Epidermal melanocyte (primary cell): ENCODE data around the gene SALL3.
"Not testable (repeated sequence)": the region's sequence is repeated elsewhere in the genome, so short reads cannot be mapped to it uniquely, and the experiment has no call there.

ENCODE experiments used
- DNase-seq: peaks from one replicate; pipeline ENCODE4 v3.0.0; 2011; ENCODE audit warnings: low spot score; ENCODE audit not compliant: insufficient read length

SALL3 gene

DNA sequence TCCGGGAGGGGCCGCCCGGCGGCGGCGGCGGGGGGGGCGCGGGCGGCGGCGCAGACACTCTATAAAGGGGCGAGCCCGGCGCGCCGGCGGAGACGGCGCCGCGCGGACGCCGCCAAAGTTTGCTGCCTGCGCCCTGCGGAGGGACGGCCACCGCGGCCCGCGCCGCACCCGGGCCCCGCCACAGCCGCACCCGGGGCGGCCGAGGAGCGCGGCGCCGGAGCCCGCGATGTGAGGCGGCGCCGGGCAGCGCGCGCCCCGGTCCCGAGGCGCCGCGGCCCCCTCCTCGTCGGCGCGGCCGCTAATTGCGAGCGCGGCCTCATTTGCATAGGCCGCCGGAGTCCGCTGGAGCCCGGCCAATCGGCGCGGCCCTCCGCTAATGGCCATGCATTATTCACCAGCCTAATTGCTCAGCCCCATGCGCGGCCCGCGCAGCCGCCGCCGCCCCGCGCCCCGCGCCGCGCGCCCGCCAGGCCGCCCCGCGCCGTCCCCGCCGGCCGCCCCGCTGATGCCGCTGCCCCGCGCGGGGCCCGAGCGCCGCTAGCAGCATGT, at the start of gene SALL3:
TSS of gene SALL3 (plus strand) at position 89 of the 549 bp plus-strand sequence. CDS start at position 546, 457 bp downstream.
- DNase-seq, result no peak

- no peak for DNase-seq
Observed at GRCh38 chr18:78932281-78932680, 47.3 kb upstream of the SALL3 start.

- no peak for DNase-seq
Observed at GRCh38 chr18:78934003-78934402, 45.6 kb upstream of the SALL3 start.

GRCh38 chr18:78934551-78935225, 44.9 kb upstream of the SALL3 start:
- DNase-seq, result no peak

GRCh38 chr18:78935406-78935805, 44.2 kb upstream of the SALL3 start:
- DNase-seq, result no peak

GRCh38 chr18:78936251-78937005, 43.2 kb upstream of the SALL3 start:
- DNase-seq, result no peak

- DNase-seq, result no peak
Observed at GRCh38 chr18:78937166-78937565, 42.5 kb upstream of the SALL3 start.

GRCh38 chr18:78939105-78939504, 40.5 kb upstream of the SALL3 start:
- DNase-seq, result no peak

DNA sequence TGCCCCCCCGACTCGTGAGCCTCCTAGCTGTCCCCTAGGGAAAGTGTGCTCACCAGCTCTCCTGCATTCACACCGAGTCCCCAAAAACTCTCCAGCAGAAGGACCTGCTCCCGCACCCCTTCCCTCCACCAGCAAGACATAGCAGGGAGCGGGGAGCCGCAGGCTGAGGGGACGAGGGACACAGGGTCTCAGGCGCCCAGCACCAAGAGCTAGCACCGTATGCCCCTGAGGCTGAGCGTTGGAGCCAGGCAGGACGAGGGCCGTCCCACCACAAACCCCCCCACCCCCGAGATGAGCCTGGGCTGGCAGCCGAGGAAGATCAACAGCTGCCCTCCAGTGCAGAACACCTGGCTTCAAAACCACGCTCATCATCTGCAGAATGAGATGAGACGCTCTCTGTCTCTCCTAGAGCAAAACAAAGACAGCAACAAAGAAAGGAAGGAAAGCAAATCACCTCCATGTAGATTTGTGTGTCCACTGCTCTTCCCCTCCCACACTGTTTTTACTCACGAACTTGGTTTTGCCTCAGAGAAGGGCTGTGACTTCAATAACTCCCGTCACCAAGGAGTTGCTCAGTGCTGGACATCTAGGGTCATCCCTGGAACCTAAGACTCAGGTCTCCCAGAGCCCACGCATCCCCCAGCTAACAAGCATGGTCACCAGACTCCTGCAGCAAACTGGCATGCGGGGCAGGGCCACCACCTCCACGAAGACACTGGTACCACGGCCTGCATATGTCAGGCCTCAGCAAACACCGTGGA, 39.7 kb upstream of the SALL3 start:
- DNase-seq, result no peak

DNA sequence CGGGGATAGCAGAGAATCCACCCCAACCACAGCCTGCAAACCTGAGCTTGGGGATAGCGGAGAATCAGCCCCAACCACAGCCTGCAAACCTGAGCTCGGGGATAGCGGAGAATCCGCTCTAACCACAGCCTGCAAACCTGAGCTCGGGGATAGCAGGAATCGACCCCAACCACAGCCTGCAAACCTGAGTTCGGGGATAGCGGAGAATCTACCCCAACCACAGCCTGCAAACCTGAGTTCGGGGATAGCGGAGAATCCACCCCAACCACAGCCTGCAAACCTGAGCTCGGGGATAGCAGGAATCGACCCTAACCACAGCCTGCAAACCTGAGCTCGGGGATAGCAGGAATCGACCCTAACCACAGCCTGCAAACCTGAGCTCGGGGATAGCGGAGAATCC, 37.4 kb upstream of the SALL3 start:
- DNase-seq, result not testable (repeated sequence)

- no peak for DNase-seq
Observed at GRCh38 chr18:78945628-78946027, 34.0 kb upstream of the SALL3 start.

DNA sequence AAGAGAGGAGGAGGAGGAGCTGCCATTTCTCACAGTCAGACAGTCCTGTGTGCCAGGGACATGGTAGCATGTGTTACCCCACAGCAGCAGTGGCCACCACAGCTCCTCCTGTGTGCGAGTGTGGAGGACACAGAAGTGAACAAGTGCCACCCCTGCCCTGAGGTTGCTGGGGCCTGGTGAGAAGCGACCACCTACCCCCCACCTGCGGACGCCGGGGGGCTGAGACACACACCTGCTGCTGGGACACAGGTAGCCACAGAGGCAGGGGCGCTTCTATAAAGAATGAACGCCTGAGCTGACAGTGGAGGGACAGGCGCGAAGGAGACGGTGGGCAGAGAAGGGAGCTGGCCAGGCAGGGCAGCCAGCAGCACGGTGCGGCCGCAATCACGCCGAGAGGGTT, 32.3 kb upstream of the SALL3 start:
- no peak for DNase-seq

DNA sequence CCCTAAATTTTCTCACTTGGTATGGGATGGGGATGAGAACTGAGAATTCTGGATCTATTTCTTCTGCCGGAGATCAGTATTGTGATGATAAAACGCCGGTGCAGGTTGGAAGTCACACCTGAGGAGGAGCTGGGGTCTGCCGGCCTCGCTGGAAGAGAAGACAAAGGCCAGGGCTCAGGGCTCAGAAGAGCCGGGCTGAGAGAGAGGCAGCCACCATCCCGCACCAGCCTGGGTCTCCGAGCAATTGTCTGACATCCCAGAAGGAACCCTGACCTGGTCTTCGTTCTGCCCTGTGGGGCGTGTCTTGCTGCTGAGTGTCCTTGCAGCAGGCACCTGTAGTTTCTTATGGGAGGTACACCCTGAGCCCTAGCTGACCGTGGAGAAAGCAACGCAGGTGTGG, 31.4 kb upstream of the SALL3 start:
- no peak for DNase-seq

- DNase-seq, result no peak
Observed at GRCh38 chr18:78948707-78949106, 30.9 kb upstream of the SALL3 start.

DNA sequence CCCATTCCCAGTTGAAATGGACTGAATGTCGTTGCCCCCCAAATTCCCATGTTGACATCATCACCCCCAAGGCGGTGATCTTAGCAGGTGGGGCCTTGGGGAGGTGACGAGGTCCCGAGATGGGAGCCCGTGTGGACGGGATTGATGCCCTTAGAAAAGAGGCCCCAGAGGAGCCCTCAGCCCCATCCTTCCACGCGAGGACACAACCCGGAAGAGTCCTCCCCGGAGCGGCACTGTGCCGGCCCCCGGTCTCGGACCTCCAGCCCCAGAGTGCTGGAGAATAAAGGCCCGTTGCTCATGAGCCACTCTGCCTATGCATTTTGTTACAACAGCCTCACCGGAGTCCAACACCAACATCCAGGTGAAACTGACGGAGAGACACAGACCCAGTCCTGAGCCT, 30.4 kb upstream of the SALL3 start:
- DNase-seq, result no peak

DNA sequence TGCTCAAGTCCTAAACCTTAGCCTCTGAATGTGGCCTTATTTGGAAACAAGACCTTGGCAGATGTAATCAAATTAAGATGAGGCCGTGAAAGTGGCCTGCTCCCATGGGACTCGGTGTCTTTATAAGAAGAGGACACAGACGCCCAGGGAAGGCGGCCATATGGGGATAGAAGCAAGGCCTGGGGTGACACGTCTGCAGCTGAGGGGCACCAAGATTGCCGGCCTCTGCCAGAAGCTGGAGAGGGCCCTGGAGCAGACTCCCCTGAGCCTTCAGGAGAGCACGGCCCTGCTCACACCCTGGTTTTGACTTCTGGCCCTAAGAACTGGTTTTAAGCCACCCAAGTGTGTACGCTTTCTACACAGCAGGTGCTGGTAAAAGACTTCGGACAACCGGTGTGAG, 29.2 kb upstream of the SALL3 start:
- no peak for DNase-seq

DNA sequence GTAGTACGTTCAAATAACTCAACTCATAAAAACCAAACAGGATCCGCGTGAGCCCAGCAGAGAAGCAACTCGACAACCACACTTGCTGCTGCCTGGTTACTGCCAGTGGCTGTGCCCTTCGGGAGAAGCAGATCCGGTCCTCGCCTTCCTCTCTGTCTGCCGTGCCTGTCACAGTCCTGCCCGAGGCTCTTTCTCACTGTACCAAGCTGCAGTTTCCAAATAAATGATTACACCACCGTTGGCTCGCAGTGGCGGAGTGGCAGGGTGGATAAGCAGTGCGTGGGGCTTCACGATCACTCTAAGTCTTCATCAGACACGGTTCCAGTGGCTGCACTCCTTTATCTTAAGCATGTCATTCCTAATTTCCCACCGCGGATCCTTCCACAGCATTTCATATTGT, 26.1 kb upstream of the SALL3 start:
- DNase-seq, result no peak

DNA sequence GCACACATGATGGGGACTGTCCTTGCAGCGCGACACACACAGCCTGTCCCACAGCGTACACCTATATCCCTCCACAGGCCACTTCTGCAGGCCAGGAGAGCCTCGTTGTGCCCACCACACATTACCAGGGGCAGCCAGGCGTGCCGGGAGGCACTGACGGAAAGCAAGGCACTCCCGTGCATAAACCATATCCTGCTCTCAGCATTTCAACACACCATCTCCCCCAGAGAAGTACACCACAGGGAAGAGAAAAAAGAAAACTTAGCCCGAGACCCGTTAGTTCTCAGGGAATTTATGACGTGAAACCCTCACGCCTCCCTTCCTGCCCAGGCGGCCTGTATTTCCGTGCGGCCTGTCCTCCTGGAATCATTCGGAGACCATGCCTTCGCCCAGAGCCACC, 24.6 kb upstream of the SALL3 start:
- no peak for DNase-seq

- DNase-seq, result no peak
Observed at GRCh38 chr18:78957140-78957539, 22.5 kb upstream of the SALL3 start.

DNA sequence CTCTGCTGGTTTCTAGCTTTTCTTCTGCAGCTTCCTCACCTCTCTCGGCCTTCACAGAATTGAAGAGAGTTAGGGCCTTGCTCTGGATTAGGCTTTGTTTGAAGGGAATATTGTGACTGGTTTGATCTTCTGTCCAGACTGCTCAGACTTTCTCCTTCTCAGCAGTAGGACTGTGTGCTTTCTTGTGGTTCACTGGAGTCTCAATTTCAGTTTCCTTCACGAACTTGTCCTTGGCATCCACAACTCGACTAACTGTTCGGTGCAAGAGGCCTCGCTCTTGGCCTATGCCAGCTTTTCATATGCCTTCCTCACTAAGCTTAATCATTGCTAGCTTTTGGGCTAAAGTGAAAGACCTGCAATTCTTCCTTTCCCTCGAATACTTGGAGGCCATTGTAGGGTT, 18.9 kb upstream of the SALL3 start:
- no peak for DNase-seq

DNA sequence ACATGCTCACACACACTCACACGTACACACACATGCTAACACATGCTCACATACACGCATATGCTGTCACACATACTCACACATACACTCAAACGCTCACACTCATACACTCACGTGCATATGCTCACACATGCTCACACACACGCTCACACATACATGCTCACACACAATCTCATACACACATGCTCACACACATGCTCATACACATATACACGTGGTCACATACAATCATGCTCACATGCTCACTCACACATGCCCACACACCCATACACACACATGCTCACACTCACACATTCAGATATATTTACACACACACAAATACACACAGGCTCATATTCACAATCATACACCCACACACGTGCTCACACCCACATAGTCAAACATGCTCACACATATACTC, 17.5 kb upstream of the SALL3 start:
- no peak for DNase-seq

- not testable (repeated sequence) for DNase-seq
Observed at GRCh38 chr18:78964727-78965126, 14.9 kb upstream of the SALL3 start.
